Measurements from ENCODE around the gene ARAP3.
"Not testable (repeated sequence)": the region's sequence is repeated elsewhere in the genome, so short reads cannot be mapped to it uniquely, and the experiment has no call there.

ARAP3 gene

DNA sequence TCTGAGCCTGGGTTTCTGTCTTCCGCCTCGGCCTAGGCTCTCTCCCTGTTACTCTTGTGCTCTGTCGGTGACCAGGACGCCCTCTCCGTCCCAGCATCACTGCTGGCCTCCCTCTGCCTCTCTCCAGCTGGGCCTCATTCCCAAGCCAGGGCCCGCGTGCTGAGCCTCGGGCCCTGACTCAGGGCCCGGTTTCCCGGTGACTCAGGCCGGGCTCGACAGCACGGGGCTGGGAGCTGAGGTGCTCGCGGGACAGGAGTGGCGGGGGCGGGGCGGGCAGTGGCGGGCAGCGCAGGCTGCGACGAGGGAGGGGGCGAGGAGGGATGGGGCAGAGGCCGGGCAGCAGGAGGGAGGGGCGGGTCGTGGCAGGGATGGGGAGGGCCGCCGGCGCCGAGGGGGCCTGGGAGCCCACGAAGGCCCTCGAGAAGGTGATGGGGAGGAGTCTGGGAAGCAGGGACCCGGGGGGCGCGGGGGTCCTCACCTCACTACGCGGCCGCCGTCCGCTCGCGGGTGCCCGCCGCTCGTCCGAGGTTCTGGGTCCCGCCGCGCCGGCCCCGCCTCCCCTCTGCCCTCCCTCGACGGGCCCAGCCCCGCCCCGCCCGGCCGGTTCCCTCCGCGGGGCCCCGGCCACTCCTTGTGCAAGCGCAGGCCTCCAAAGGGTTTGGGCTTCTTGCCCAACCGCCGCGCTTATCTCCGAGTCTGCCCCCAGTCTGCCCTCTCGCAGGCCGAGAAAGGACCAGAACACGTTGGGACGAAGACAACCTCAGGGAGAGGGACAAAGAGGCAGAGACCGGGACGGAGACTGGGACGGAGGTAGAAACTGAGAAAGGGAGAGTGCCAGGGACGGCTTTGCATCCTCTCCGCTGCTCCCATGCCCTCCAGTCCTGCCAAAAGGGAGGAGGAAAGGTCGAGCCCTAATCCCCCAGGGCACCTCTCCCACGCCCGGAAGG, at the start of gene ARAP3:
Gene ARAP3, minus strand, starts transcription at position 536 of the 947 bp plus-strand sequence. CDS start 1,744 bp downstream, outside the sequence.
- DNase-seq (ENCODE audit: low read depth): peak; percentile 85
- TF ChIP-seq CTCF (conservative IDR thresholded peaks at IDR 0.05; ENCODE audit: control insufficient read depth, insufficient read depth, low read depth, low read length): no peak
- peak within 1 kb of the TSS; percentile 36 for H3K4me3 ChIP-seq (ENCODE audit: control insufficient read depth, low read depth, low read length)

- H3K4me3 ChIP-seq (ENCODE audit: control insufficient read depth, low read depth, low read length): no peak overlapping the region
- TF ChIP-seq CTCF (conservative IDR thresholded peaks at IDR 0.05; ENCODE audit: control insufficient read depth, insufficient read depth, low read depth, low read length): no peak
- no peak for DNase-seq (ENCODE audit: low read depth)
These were observed 47.5 kb upstream of the ARAP3 start for GRCh38 chr5:141729387-141730006.

GRCh38 chr5:141725891-141726290, 43.9 kb upstream of the ARAP3 start:
- no peak overlapping the region for H3K4me3 ChIP-seq (ENCODE audit: control insufficient read depth, low read depth, low read length)
- DNase-seq (ENCODE audit: low read depth): no peak
- TF ChIP-seq CTCF (conservative IDR thresholded peaks at IDR 0.05; ENCODE audit: control insufficient read depth, insufficient read depth, low read depth, low read length): no peak

DNA sequence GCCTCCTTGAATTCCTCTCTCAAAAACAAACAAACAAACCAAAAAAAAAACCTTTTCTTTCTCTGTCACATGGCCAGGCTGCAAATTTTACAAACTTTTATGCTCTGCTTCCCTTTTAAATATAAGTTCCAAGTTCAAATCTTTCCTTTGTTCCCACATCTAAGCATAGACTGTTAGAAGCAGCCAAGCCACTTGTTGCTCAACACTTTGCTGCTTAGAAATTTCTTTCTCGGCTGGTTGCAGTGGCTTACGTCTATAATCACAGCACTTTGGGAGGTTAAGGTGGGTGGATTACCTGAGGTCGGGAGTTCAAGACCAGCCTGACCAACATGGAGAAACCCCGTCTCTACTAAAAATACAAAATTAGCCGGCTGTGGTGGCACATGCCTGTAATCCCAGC, 43.1 kb upstream of the ARAP3 start:
- not testable (repeated sequence) for DNase-seq (ENCODE audit: low read depth); H3K4me3 ChIP-seq (ENCODE audit: control insufficient read depth, low read depth, low read length)

DNA sequence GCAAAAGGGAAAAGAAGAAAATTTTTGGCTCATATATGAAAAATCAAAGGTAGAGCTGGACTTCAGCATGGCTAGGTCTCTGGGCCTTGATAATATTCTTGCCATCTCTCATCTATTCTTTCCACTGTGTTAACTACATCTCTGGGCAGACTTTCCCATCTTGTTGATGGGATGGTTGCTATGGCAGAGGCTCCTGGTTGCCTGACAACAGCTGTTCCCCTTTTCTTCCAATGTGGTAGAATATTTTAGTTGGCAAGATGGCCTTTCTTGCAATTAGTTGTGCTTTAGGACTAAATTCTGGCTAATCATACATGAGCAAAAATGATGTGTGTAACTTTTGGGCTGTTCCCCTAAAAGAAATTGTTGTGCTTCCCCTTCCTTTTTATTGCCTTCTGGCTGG, 40.2 kb upstream of the ARAP3 start:
- DNase-seq (ENCODE audit: low read depth): no peak
- TF ChIP-seq CTCF (conservative IDR thresholded peaks at IDR 0.05; ENCODE audit: control insufficient read depth, insufficient read depth, low read depth, low read length): no peak
- no peak overlapping the region for H3K4me3 ChIP-seq (ENCODE audit: control insufficient read depth, low read depth, low read length)

GRCh38 chr5:141717043-141717442, 35.0 kb upstream of the ARAP3 start:
- no peak overlapping the region for H3K4me3 ChIP-seq (ENCODE audit: control insufficient read depth, low read depth, low read length)
- TF ChIP-seq CTCF (conservative IDR thresholded peaks at IDR 0.05; ENCODE audit: control insufficient read depth, insufficient read depth, low read depth, low read length): no peak
- no peak for DNase-seq (ENCODE audit: low read depth)

GRCh38 chr5:141716468-141716867, 34.4 kb upstream of the ARAP3 start:
- TF ChIP-seq CTCF (conservative IDR thresholded peaks at IDR 0.05; ENCODE audit: control insufficient read depth, insufficient read depth, low read depth, low read length): no peak
- no peak for DNase-seq (ENCODE audit: low read depth)
- no peak overlapping the region for H3K4me3 ChIP-seq (ENCODE audit: control insufficient read depth, low read depth, low read length)

Measured in fibroblast of mammary gland (primary cell).